ENCODE results near the gene RGS3.

- TF ChIP-seq EZH2phosphoT487 (IDR thresholded peaks at IDR 0.05; ENCODE audit: insufficient read depth, low read depth) = no peak
- no peak for TF ChIP-seq EZH2 (IDR thresholded peaks at IDR 0.05; ENCODE audit: insufficient read depth, poor library complexity, severe bottlenecking)
Observed at GRCh38 chr9:113444736-113445135, 18.8 kb upstream of the RGS3 start.

All from GM23248 (cell line).